Suprapubic skin (tissue), 4 donors: ENCODE results near the gene RGS17.

ENCODE experiments used
- EP300 ChIP-seq: sonication (generic); formaldehyde crosslinking; IDR thresholded peaks from one replicate; pipeline ENCODE4 v1.6.1; 2017; ENCODE audit warnings: antibody characterized with exemption
- POLR2AphosphoS5 ChIP-seq, 3 donors: sonication (generic); formaldehyde crosslinking; IDR thresholded peaks; one replicate each; pipeline ENCODE4 v1.6.1; 2017; ENCODE audit warnings: antibody characterized with exemption in 3 of 3
- TF ChIP-seq, protein P1 (sequence below), 2 donors: fragments of 200-600 bp in 1 of 2; fragments of 450-650 bp in 1 of 2; sonication (generic) in 1 of 2; IDR thresholded peaks; one replicate each; pipeline ENCODE4 v1.5.1; 2016 to 2019; ENCODE audit warnings: antibody characterized with exemption in 2 of 2, mild to moderate bottlenecking in 1 of 2, moderate library complexity in 1 of 2

GRCh38 chr6:153167061-153167891 is 36.2 kb upstream of the RGS17 start:
- TF ChIP-seq, protein P1, sequence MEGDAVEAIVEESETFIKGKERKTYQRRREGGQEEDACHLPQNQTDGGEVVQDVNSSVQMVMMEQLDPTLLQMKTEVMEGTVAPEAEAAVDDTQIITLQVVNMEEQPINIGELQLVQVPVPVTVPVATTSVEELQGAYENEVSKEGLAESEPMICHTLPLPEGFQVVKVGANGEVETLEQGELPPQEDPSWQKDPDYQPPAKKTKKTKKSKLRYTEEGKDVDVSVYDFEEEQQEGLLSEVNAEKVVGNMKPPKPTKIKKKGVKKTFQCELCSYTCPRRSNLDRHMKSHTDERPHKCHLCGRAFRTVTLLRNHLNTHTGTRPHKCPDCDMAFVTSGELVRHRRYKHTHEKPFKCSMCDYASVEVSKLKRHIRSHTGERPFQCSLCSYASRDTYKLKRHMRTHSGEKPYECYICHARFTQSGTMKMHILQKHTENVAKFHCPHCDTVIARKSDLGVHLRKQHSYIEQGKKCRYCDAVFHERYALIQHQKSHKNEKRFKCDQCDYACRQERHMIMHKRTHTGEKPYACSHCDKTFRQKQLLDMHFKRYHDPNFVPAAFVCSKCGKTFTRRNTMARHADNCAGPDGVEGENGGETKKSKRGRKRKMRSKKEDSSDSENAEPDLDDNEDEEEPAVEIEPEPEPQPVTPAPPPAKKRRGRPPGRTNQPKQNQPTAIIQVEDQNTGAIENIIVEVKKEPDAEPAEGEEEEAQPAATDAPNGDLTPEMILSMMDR (IDR thresholded peaks at IDR 0.05): no peak
- TF ChIP-seq EP300: no peak
- no peak for TF ChIP-seq POLR2AphosphoS5 (IDR thresholded peaks at IDR 0.05)
